Activated CD8-positive, alpha-beta memory T cell treated with anti-CD3 and anti-CD28 coated beads for 36 hours (primary cell): ENCODE results near the gene POLA1. TPM values are rescaled to one million over a fixed set of nuclear protein-coding genes. Genes with fewer than 3 reads are reported as not detected.

Source experiments
- CTCF ChIA-PET: fragments of 350-600 bp; sonication (Branson Sonifier 250); formaldehyde crosslinking; loops from one replicate; lab custom pipeline; 2021; ENCODE audit warnings: antibody characterized with exemption; lab: Charles Lee
- POLR2A ChIA-PET: fragments of 350-600 bp; sonication (Branson Sonifier 250); formaldehyde crosslinking; loops from one replicate; lab custom pipeline; 2021; ENCODE audit warnings: antibody characterized with exemption; lab: Charles Lee
- total RNA-seq, 2 experiments: library from RNA; stranded (reverse); gene quantifications; one replicate each; pipeline ENCODE4 v1.2.3, GENCODE V29; 2021

POLA1 gene
- total RNA-seq, 2 experiments from 2014 or later, result 46.7 to 49.1 TPM

GRCh38 chrX:24692305-24692704 lies 1.4 kb upstream of the POLA1 start:
- ChIA-PET CTCF (no interaction called here), POLR2A (no interaction called here)

- POLR2A ChIA-PET, result interaction anchor here (0.8 kb wide), 1 partner anchor 8 kb away, joined by 3 read pairs; no protein-coding TSS in a partner anchor
- CTCF ChIA-PET, result no interaction called here
Measured at GRCh38 chrX:24694825-24695224, 1.1 kb downstream of the POLA1 start.

GRCh38 chrX:24696294-24696693 lies 2.6 kb downstream of the POLA1 start:
- CTCF ChIA-PET, result interaction anchor here (0.5 kb wide), 1 partner anchor 680 kb away, joined by 4 read pairs; no protein-coding TSS in a partner anchor
- POLR2A ChIA-PET, result no interaction called here

GRCh38 chrX:24702362-24703184 lies 8.9 kb downstream of the POLA1 start:
- ChIA-PET CTCF (no interaction called here), POLR2A (interaction anchor here (0.6 to 1.0 kb wide), 3 partner anchors 8 to 26 kb away, joined by 3 to 6 read pairs (median 3); no protein-coding TSS in a partner anchor)

GRCh38 chrX:24703185-24703494 lies 9.4 kb downstream of the POLA1 start:
- CTCF ChIA-PET, result no interaction called here
- POLR2A ChIA-PET, result interaction anchor here (0.8 kb wide), 1 partner anchor 10 kb away, joined by 3 read pairs; no protein-coding TSS in a partner anchor

- POLR2A ChIA-PET, result no interaction called here
- CTCF ChIA-PET, result no interaction called here
Measured at GRCh38 chrX:24718771-24719170, 25.1 kb downstream of the POLA1 start.

GRCh38 chrX:24720036-24720435 lies 26.3 kb downstream of the POLA1 start:
- POLR2A ChIA-PET, result no interaction called here

GRCh38 chrX:24728530-24728929 lies 34.8 kb downstream of the POLA1 start:
- ChIA-PET POLR2A (interaction anchor here (0.6 kb wide), 1 partner anchor 27 kb away, joined by 6 read pairs; no protein-coding TSS in a partner anchor), CTCF (no interaction called here)

More at GRCh38 chrX:24720036-24720435, 26.3 kb downstream of the POLA1 start:
- CTCF ChIA-PET, result no interaction called here

GRCh38 chrX:24732766-24733500 lies 39.2 kb downstream of the POLA1 start:
- ChIA-PET POLR2A (no interaction called here), CTCF (no interaction called here)

- POLR2A ChIA-PET, result interaction anchor here (0.6 kb wide), 1 partner anchor 788 kb away, joined by 3 read pairs; no protein-coding TSS in a partner anchor
- CTCF ChIA-PET, result no interaction called here
Measured at GRCh38 chrX:24741330-24741729, 47.6 kb downstream of the POLA1 start.

- ChIA-PET CTCF (no interaction called here), POLR2A (no interaction called here)
Measured at GRCh38 chrX:24748196-24748595, 54.5 kb downstream of the POLA1 start.

GRCh38 chrX:24759786-24760185 lies 66.1 kb downstream of the POLA1 start:
- POLR2A ChIA-PET, result no interaction called here
- CTCF ChIA-PET, result no interaction called here

GRCh38 chrX:24760363-24761000 lies 66.8 kb downstream of the POLA1 start:
- ChIA-PET POLR2A (no interaction called here), CTCF (no interaction called here)

- ChIA-PET CTCF (no interaction called here), POLR2A (no interaction called here)
Measured at GRCh38 chrX:24761306-24761705, 67.6 kb downstream of the POLA1 start.

GRCh38 chrX:24763989-24764388 lies 70.3 kb downstream of the POLA1 start:
- ChIA-PET CTCF (no interaction called here), POLR2A (no interaction called here)

- ChIA-PET CTCF (no interaction called here), POLR2A (no interaction called here)
Measured at GRCh38 chrX:24767557-24767956, 73.8 kb downstream of the POLA1 start.

GRCh38 chrX:24768556-24768955 lies 74.8 kb downstream of the POLA1 start:
- CTCF ChIA-PET, result no interaction called here
- POLR2A ChIA-PET, result no interaction called here

GRCh38 chrX:24774650-24775049 lies 80.9 kb downstream of the POLA1 start:
- CTCF ChIA-PET, result no interaction called here
- POLR2A ChIA-PET, result no interaction called here

GRCh38 chrX:24775891-24776290 lies 82.2 kb downstream of the POLA1 start:
- CTCF ChIA-PET, result no interaction called here

GRCh38 chrX:24777660-24778059 lies 83.9 kb downstream of the POLA1 start:
- ChIA-PET CTCF (no interaction called here), POLR2A (no interaction called here)

More at GRCh38 chrX:24775891-24776290, 82.2 kb downstream of the POLA1 start:
- POLR2A ChIA-PET, result no interaction called here
